Measurements from ENCODE around the gene TTC39C.
"Not testable (repeated sequence)": the region's sequence is repeated elsewhere in the genome, so short reads cannot be mapped to it uniquely, and the experiment has no call there.

Gene TTC39C

GRCh38 chr18:24142376-24142775 is 127.8 kb downstream of the TTC39C start:
- peaks cover 3% of the 10 kb centered on the region for H3K27me3 ChIP-seq (ENCODE audit: insufficient read depth, poor library complexity, severe bottlenecking)
- no peak for TF ChIP-seq GABPA (IDR thresholded peaks at IDR 0.05; ENCODE audit: low read depth)
- TF ChIP-seq CTCF (IDR thresholded peaks at IDR 0.05; ENCODE audit: insufficient read depth, low read length): no peak
- TF ChIP-seq REST (IDR thresholded peaks at IDR 0.05; ENCODE audit: insufficient replicate concordance, low read depth): no peak
- no peak for TF ChIP-seq SPI1 (IDR thresholded peaks at IDR 0.05; ENCODE audit: borderline replicate concordance, low read depth)
- TF ChIP-seq POLR2AphosphoS5 (IDR thresholded peaks at IDR 0.05; ENCODE audit: low read depth): no peak
- DNase-seq (ENCODE audit: low read depth in 1 of 2, low spot score in 1 of 2): no peak
- H3K4me3 ChIP-seq (replicated peaks; ENCODE audit: insufficient read depth, low read length): no peak overlapping the region
- no peak overlapping the region for H3K27ac ChIP-seq (replicated peaks)

GRCh38 chr18:24149591-24149990 is 135.0 kb downstream of the TTC39C start:
- H3K4me3 ChIP-seq (replicated peaks; ENCODE audit: insufficient read depth, low read length); H3K27ac ChIP-seq (replicated peaks); H3K27me3 ChIP-seq (ENCODE audit: insufficient read depth, poor library complexity, severe bottlenecking); DNase-seq (ENCODE audit: low read depth in 1 of 2, low spot score in 1 of 2): not testable (repeated sequence)

GRCh38 chr18:24153397-24153796 is 138.8 kb downstream of the TTC39C start:
- TF ChIP-seq GABPA (IDR thresholded peaks at IDR 0.05; ENCODE audit: low read depth) (no peak), REST (IDR thresholded peaks at IDR 0.05; ENCODE audit: insufficient replicate concordance, low read depth) (no peak), CTCF (IDR thresholded peaks at IDR 0.05; ENCODE audit: insufficient read depth, low read length) (no peak), SPI1 (IDR thresholded peaks at IDR 0.05; ENCODE audit: borderline replicate concordance, low read depth) (no peak), POLR2AphosphoS5 (IDR thresholded peaks at IDR 0.05; ENCODE audit: low read depth) (no peak)
- no peak overlapping the region for H3K4me3 ChIP-seq (replicated peaks; ENCODE audit: insufficient read depth, low read length)
- DNase-seq (ENCODE audit: low read depth in 1 of 2, low spot score in 1 of 2): no peak
- H3K27me3 ChIP-seq (ENCODE audit: insufficient read depth, poor library complexity, severe bottlenecking): no peaks in the 10 kb centered on the region
- H3K27ac ChIP-seq (replicated peaks): no peak overlapping the region

GRCh38 chr18:24157855-24158254 is 143.3 kb downstream of the TTC39C start:
- no peak for DNase-seq (ENCODE audit: low read depth in 1 of 2, low spot score in 1 of 2)
- Histone ChIP-seq H3K4me3 (replicated peaks; ENCODE audit: insufficient read depth, low read length) (no peak overlapping the region), H3K27ac (replicated peaks) (no peak overlapping the region), H3K27me3 (ENCODE audit: insufficient read depth, poor library complexity, severe bottlenecking) (no peaks in the 10 kb centered on the region)
- no peak for TF ChIP-seq SPI1 (IDR thresholded peaks at IDR 0.05; ENCODE audit: borderline replicate concordance, low read depth)
- no peak for TF ChIP-seq CTCF (IDR thresholded peaks at IDR 0.05; ENCODE audit: insufficient read depth, low read length)
- no peak for TF ChIP-seq REST (IDR thresholded peaks at IDR 0.05; ENCODE audit: insufficient replicate concordance, low read depth)
- no peak for TF ChIP-seq POLR2AphosphoS5 (IDR thresholded peaks at IDR 0.05; ENCODE audit: low read depth)
- no peak for TF ChIP-seq GABPA (IDR thresholded peaks at IDR 0.05; ENCODE audit: low read depth)
